Measurements from ENCODE around the gene DCLRE1A.
"Not testable (repeated sequence)": the region's sequence is repeated elsewhere in the genome, so short reads cannot be mapped to it uniquely, and the experiment has no call there.

Gene DCLRE1A

GRCh38 chr10:113857210-113857609 lies 3.3 kb upstream of the DCLRE1A start:
- no peak for ATAC-seq
- DNase-seq, result no peak

GRCh38 chr10:113856563-113856962 lies 2.7 kb upstream of the DCLRE1A start:
- ATAC-seq, result no peak
- no peak for DNase-seq

- ATAC-seq, result peak; percentile 64
- DNase-seq, result peak; percentile 54
Measured at GRCh38 chr10:113854761-113855588, 1.1 kb upstream of the DCLRE1A start.

- no peak for DNase-seq
- ATAC-seq, result no peak
Measured at GRCh38 chr10:113853578-113854012, 287 bp downstream of the DCLRE1A start.

- ATAC-seq, result no peak
- DNase-seq, result no peak
Measured at GRCh38 chr10:113849946-113850345, 3.9 kb downstream of the DCLRE1A start.

- DNase-seq, result no peak
Measured at GRCh38 chr10:113849140-113849803, 4.6 kb downstream of the DCLRE1A start.

GRCh38 chr10:113846036-113846435 lies 7.8 kb downstream of the DCLRE1A start:
- ATAC-seq (no peak), DNase-seq (no peak)

More at GRCh38 chr10:113849140-113849803, 4.6 kb downstream of the DCLRE1A start:
- no peak for ATAC-seq

- ATAC-seq, result no peak
- no peak for DNase-seq
Measured at GRCh38 chr10:113843972-113844485, 9.9 kb downstream of the DCLRE1A start.

GRCh38 chr10:113842171-113842570 lies 11.7 kb downstream of the DCLRE1A start:
- DNase-seq (no peak), ATAC-seq (peak; percentile 46)

GRCh38 chr10:113828567-113828966 lies 25.3 kb downstream of the DCLRE1A start:
- ATAC-seq, DNase-seq: not testable (repeated sequence)

GRCh38 chr10:113825791-113826190 lies 28.1 kb downstream of the DCLRE1A start:
- ATAC-seq (no peak), DNase-seq (no peak)

- no peak for DNase-seq
- no peak for ATAC-seq
Measured at GRCh38 chr10:113823389-113823788, 30.5 kb downstream of the DCLRE1A start.

GRCh38 chr10:113822174-113822573 lies 31.7 kb downstream of the DCLRE1A start:
- no peak for DNase-seq
- ATAC-seq, result no peak

GRCh38 chr10:113821306-113821705 lies 32.6 kb downstream of the DCLRE1A start:
- not testable (repeated sequence) for DNase-seq, ATAC-seq

- DNase-seq, result no peak
- no peak for ATAC-seq
Measured at GRCh38 chr10:113820507-113820906, 33.4 kb downstream of the DCLRE1A start.

- ATAC-seq (no peak), DNase-seq (no peak)
Measured at GRCh38 chr10:113819989-113820388, 33.9 kb downstream of the DCLRE1A start.

GRCh38 chr10:113814700-113815099 lies 39.2 kb downstream of the DCLRE1A start:
- not testable (repeated sequence) for ATAC-seq

GRCh38 chr10:113808168-113808567 lies 45.7 kb downstream of the DCLRE1A start:
- no peak for ATAC-seq
- no peak for DNase-seq

More at GRCh38 chr10:113814700-113815099, 39.2 kb downstream of the DCLRE1A start:
- DNase-seq, result not testable (repeated sequence)

GRCh38 chr10:113806503-113806902 lies 47.4 kb downstream of the DCLRE1A start:
- DNase-seq, result no peak
- no peak for ATAC-seq

- ATAC-seq (no peak), DNase-seq (no peak)
Measured at GRCh38 chr10:113802997-113803396, 50.9 kb downstream of the DCLRE1A start.

- DNase-seq, result no peak
- ATAC-seq, result no peak
Measured at GRCh38 chr10:113801569-113801968, 52.3 kb downstream of the DCLRE1A start.

GRCh38 chr10:113791691-113792090 lies 62.2 kb downstream of the DCLRE1A start:
- no peak for ATAC-seq
- DNase-seq, result no peak

- no peak for ATAC-seq
- DNase-seq, result no peak
Measured at GRCh38 chr10:113788604-113789083, 65.2 kb downstream of the DCLRE1A start.
